ENCODE measurements around the gene MINDY1.
A peak's percentile ranks its signal among the peaks of the same experiment; 100 is the strongest.

The MINDY1 gene

DNA sequence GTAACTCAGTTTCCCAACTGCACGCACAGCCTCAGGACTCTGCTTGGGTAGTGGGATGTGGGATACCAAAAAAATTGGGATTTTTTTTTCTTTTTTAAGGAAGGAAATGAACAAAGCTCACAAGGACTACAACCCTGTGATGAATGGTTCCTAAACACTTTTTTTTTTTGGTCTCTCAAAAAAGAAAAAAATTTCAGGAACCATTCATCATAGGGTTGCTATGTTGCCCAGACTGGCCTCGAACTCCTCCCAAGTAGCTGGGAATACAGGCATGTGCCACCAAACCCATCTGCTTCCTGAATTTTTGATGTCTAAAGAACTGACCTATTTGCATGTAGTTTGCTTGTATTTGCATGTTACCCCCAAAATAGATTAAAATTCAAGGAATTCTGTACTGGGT, 6.8 kb downstream of the MINDY1 start:
- H3K4me3 ChIP-seq (ENCODE audit: control insufficient read depth, low read depth, low read length): no peak overlapping the region
- no peak for DNase-seq (ENCODE audit: low read depth)
- TF ChIP-seq, protein P1, sequence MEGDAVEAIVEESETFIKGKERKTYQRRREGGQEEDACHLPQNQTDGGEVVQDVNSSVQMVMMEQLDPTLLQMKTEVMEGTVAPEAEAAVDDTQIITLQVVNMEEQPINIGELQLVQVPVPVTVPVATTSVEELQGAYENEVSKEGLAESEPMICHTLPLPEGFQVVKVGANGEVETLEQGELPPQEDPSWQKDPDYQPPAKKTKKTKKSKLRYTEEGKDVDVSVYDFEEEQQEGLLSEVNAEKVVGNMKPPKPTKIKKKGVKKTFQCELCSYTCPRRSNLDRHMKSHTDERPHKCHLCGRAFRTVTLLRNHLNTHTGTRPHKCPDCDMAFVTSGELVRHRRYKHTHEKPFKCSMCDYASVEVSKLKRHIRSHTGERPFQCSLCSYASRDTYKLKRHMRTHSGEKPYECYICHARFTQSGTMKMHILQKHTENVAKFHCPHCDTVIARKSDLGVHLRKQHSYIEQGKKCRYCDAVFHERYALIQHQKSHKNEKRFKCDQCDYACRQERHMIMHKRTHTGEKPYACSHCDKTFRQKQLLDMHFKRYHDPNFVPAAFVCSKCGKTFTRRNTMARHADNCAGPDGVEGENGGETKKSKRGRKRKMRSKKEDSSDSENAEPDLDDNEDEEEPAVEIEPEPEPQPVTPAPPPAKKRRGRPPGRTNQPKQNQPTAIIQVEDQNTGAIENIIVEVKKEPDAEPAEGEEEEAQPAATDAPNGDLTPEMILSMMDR (conservative IDR thresholded peaks at IDR 0.05; ENCODE audit: control insufficient read depth, insufficient read depth, low read depth, low read length): no peak

DNA sequence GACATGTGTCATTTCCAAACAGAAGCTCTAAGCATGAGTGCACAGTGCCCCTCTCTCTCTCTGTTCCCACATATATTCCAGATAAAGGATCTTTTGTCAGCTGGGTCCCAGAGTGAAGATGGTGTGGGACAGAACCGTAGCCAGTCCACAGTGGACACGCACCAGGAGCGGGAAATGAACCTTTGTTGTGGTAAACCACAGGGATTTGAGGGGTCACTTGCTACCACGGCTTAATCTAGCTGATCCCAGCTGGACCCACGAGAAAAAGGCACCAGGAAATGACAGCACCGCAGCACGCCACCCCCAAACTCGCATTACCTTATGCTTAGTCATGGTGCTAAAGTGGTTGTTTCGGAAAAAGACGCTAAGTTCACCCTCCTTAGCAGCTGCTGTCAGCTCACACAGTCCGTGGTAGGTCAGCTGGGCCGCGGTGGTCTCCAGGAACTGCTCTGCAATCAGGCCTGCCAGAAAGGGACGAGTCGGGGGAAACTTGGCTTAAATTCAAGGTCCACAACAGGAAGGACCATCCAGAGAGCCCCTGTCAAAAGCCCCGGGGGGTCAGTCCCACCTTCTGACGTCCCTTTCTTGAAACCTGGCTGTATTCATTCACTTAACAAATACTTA, 7.5 kb downstream of the MINDY1 start:
- peak; percentile 66 for DNase-seq (ENCODE audit: low read depth)
- H3K4me3 ChIP-seq (ENCODE audit: control insufficient read depth, low read depth, low read length): no peak overlapping the region
- TF ChIP-seq, protein P1 (conservative IDR thresholded peaks at IDR 0.05; ENCODE audit: control insufficient read depth, insufficient read depth, low read depth, low read length): no peak

DNA sequence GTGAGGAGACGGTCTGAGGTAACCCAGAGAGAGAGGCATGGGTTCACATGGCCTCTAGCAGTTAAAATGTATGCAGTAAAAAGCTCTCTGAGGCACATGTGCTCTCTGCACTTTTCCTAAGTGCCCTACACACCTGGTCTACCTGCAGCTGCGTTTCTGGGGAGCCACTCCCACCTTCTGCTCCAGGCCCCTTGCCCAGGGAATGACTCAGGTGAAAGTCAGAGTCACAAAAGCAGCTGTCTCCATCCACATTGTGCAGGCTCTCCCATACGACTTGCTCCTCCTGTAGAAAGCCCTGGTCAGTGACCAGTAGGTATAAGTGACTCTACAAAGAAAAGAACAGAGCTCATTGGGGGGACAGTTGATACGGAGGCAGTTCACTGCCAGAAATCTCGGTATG, 8.8 kb downstream of the MINDY1 start:
- TF ChIP-seq, protein P1 (conservative IDR thresholded peaks at IDR 0.05; ENCODE audit: control insufficient read depth, insufficient read depth, low read depth, low read length): no peak
- DNase-seq (ENCODE audit: low read depth): no peak
- H3K4me3 ChIP-seq (ENCODE audit: control insufficient read depth, low read depth, low read length): no peak overlapping the region

DNA sequence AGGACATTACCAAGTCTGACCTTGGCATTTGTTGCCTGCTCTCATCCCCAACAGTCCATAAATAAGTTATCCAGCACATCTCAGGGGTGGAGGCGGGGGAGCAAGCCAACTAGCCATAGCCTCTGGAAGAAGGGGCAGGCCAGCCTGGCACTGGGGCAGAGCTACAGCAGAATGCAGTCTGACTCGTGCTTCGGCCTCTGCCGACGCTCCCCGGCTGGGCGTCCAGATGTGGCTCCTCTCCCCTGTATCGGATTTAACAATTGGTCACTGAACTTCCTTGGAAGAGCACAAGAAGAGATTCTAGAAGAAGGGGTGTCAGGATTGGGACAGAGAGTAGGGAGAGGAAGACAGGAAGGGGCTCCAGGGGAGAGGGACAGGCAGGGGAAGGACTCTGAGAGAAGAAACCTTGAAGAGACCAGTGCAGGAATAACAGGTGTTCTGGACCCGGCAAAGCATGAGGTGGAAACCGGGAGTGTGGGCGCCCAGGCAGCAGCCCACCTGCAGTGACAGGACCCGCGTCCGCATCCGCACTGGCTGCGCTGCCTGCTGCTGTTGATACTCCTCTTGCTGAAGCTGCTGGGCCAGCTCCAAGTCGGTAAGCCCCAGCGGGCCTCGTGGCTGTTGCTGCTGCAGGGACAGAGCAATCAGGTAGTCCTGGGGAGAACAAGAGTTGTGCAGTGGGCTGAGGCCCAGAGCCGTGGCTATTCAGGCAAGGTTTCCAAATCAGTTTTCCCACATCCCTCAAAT, 9.4 kb downstream of the MINDY1 start:
- no peak overlapping the region for H3K4me3 ChIP-seq (ENCODE audit: control insufficient read depth, low read depth, low read length)
- no peak for DNase-seq (ENCODE audit: low read depth)
- TF ChIP-seq, protein P1 (conservative IDR thresholded peaks at IDR 0.05; ENCODE audit: control insufficient read depth, insufficient read depth, low read depth, low read length): no peak

DNA sequence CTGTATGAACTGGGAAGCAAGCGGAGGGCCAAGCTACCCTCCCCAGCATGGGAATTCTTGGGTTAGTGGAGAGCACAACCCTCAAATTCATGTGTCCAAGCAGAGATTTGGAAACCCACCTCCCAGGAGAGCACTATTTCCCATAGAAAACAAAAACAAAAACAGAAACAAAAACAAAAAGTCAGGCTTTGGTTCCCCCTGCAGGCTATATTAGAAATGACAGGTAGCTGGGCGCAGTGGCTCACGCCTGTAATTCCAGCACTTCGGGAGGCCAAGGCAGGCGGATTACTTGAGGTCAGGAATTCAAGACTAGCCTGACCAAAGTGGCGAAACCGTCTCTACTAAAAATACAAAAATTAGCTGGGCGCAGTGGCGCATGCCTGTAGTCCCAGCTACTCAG, 10.8 kb downstream of the MINDY1 start:
- H3K4me3 ChIP-seq (ENCODE audit: control insufficient read depth, low read depth, low read length): no peak overlapping the region
- peak; percentile 44 for DNase-seq (ENCODE audit: low read depth)
- TF ChIP-seq, protein P1 (conservative IDR thresholded peaks at IDR 0.05; ENCODE audit: control insufficient read depth, insufficient read depth, low read depth, low read length): peak; percentile 68

DNA sequence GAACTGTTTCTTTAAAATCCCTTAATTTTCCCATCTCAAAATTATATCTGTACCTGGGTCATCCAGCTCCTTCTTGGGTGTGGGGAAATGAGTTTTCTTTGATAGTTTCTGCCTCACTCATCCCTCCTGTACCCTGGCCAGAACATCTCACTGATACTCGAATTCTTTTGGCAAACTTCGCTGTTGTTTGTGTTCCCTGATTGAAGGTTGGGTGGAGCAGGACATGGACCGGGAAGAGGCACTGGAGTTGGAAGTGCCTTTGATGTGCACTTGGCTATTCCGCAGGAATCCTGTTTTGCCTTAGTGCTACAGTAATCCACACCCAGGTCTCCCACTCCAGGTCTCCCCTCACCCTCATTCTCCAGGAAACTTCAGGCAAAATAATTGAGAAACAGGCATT, 11.2 kb downstream of the MINDY1 start:
- no peak overlapping the region for H3K4me3 ChIP-seq (ENCODE audit: control insufficient read depth, low read depth, low read length)
- DNase-seq (ENCODE audit: low read depth): no peak
- TF ChIP-seq, protein P1 (conservative IDR thresholded peaks at IDR 0.05; ENCODE audit: control insufficient read depth, insufficient read depth, low read depth, low read length): no peak
